HepG2 (cell line): Measurements from ENCODE around the gene IKZF2. TPM values are rescaled to one million over a fixed set of nuclear protein-coding genes. Genes with fewer than 3 reads are reported as not detected.
A peak's percentile ranks its signal among the peaks of the same experiment; 100 is the strongest.

Experiments
- BHLHE40 ChIP-seq: IDR thresholded peaks from 2 replicates; pipeline ENCODE4 v1.6.1; 2011; ENCODE audit warnings: low read length, improper control_type of control experiment
- ISX ChIP-seq: sonication (generic); formaldehyde crosslinking; conservative IDR thresholded peaks from 2 replicates; pipeline ENCODE4 v1.5.0; 2020; ENCODE audit warnings: missing genetic modification reagents
- MAZ ChIP-seq, 2 experiments: sonication (generic) in 1 of 2; formaldehyde crosslinking in 1 of 2; IDR thresholded peaks; 2 replicates each; pipeline versions ENCODE4 v1.5.0 to v1.6.1; 2012 to 2020; ENCODE audit warnings: low read depth in 2 of 2, mild to moderate bottlenecking in 2 of 2, borderline replicate concordance in 1 of 2, improper control_type of control experiment in 1 of 2, low read length in 1 of 2, missing genetic modification reagents in 1 of 2, moderate library complexity in 1 of 2
- NR2F2 ChIP-seq: IDR thresholded peaks from 2 replicates; pipeline ENCODE4 v1.6.1; 2012; ENCODE audit warnings: low read depth, inconsistent platforms, borderline replicate concordance
- PHF20 ChIP-seq: sonication (generic); formaldehyde crosslinking; IDR thresholded peaks from 2 replicates; pipeline ENCODE4 v1.5.0; 2020; ENCODE audit warnings: mild to moderate bottlenecking, missing genetic modification reagents
- SALL1 ChIP-seq: sonication (generic); formaldehyde crosslinking; IDR thresholded peaks from 2 replicates; pipeline ENCODE4 v1.8.0; 2022; ENCODE audit warnings: mild to moderate bottlenecking, missing genetic modification reagents
- ZNF225 ChIP-seq: sonication (generic); formaldehyde crosslinking; IDR thresholded peaks from 2 replicates; pipeline ENCODE4 v1.4.0; 2020; ENCODE audit warnings: mild to moderate bottlenecking, missing genetic modification reagents
- ZNF496 ChIP-seq: sonication (generic); formaldehyde crosslinking; IDR thresholded peaks from 2 replicates; pipeline ENCODE4 v1.8.1; 2023; ENCODE audit warnings: mild to moderate bottlenecking, moderate library complexity, missing genetic modification reagents; ENCODE audit not compliant: insufficient replicate concordance
- ZNF605 ChIP-seq: sonication (generic); formaldehyde crosslinking; IDR thresholded peaks from 2 replicates; pipeline ENCODE4 v1.8.0; 2022; ENCODE audit warnings: mild to moderate bottlenecking, missing genetic modification reagents
- ZNF720 ChIP-seq: sonication (generic); formaldehyde crosslinking; IDR thresholded peaks from 2 replicates; pipeline ENCODE4 v1.4.0; 2020; ENCODE audit warnings: missing genetic modification reagents
- polyA plus RNA-seq, 8 experiments: library from polyadenylated mRNA; depleted of rRNA in 3 of 8; stranded (reverse) in 7 of 8; unstranded in 1 of 8; fragments of >200 nt; fragmentation: Illumina TruSeq in 4 of 8; extraction: Trizol in 4 of 8; gene quantifications; 2 replicates each; pipeline versions ENCODE4 v1.2.1 to v1.2.3, GENCODE V29; 2011 to 2016; ENCODE audit warnings: low read depth in 4 of 8, missing spikeins in 1 of 8, mixed read lengths in 1 of 8; ENCODE audit not compliant: insufficient read depth in 1 of 8
- total RNA-seq, 5 experiments: library from RNA; depleted of rRNA; stranded (reverse); fragments of >200 nt; fragmentation: Illumina TruSeq; extraction: Trizol; gene quantifications; 2 replicates each; pipeline ENCODE4 v1.2.3, GENCODE V29; 2016; ENCODE audit warnings: low read depth in 1 of 5
- TF ChIP-seq, protein P1 (sequence below): sonication (generic); formaldehyde crosslinking; IDR thresholded peaks from 2 replicates; pipeline ENCODE4 v1.8.1; 2023; ENCODE audit warnings: mild to moderate bottlenecking, moderate library complexity, missing genetic modification reagents
- TF ChIP-seq, protein P2 (sequence below): sonication (generic); formaldehyde crosslinking; conservative IDR thresholded peaks from 2 replicates; pipeline ENCODE4 v1.4.0; 2020; ENCODE audit warnings: mild to moderate bottlenecking, missing genetic modification reagents, moderate library complexity
- TF ChIP-seq, protein P3 (sequence below): sonication (generic); formaldehyde crosslinking; IDR thresholded peaks from 2 replicates; pipeline ENCODE4 v1.4.0; 2020; ENCODE audit warnings: missing genetic modification reagents
- TF ChIP-seq, protein P4 (sequence below): sonication (generic); formaldehyde crosslinking; IDR thresholded peaks from 2 replicates; pipeline ENCODE4 v1.5.1; 2020; ENCODE audit warnings: missing genetic modification reagents, mild to moderate bottlenecking, borderline replicate concordance
- TF ChIP-seq, protein P5 (sequence below): sonication (generic); formaldehyde crosslinking; IDR thresholded peaks from 2 replicates; pipeline ENCODE4 v1.5.0; 2020; ENCODE audit warnings: mild to moderate bottlenecking, missing genetic modification reagents

IKZF2 gene
- total and polyA plus RNA-seq, 2 of the 13 experiments (the other 11 are each of a cell fraction or from before 2014, with no cell fraction given), result 0.18 to 0.86 TPM

DNA sequence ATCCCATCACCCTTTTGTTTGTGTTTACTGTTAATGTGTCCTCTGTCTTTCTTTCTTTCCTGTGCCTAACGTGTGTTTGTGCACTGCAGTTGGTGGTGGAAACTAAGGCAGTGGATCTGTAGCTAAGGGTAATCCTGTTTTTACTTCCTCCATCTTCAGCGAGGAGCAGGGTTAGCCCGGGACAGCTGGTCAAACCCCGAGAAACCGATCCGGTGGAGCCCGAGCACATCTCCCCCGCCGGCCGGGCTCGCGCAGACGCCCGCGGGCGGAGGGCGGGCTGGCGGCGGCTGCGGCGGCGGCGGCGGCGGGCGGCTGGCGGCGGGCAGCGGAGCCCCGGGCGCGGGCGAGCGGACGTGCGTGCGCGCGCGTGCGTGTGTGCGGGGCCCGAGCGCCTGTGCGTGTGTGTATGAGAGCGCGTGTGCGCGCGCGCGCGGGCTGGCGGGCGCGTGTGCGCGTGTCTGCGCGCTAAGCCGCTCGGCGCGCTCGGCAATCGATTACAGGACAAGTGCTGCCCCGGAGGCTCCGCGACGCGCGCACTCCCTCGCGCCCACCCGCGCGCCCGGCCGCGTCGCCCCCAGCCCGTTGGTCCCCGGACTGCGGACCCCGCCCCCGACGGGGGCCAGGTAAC lies at the start of gene IKZF2 (continued):
- TF ChIP-seq MAZ (IDR thresholded peaks at IDR 0.05; ENCODE audit: borderline replicate concordance, low read depth, low read length) (peak; percentile 51; the same call in 1 of the 2 replicates), MAZ (CRISPR knock-in tag; IDR thresholded peaks at IDR 0.05; ENCODE audit: low read depth) (peak; percentile 87), ZNF496 (CRISPR knock-in tag) (no peak), ISX (CRISPR knock-in tag) (no peak), NR2F2 (no peak), ZNF720 (CRISPR knock-in tag) (no peak), ZNF225 (CRISPR knock-in tag) (peak; percentile 27; the same call in 1 of the 2 replicates), ZNF605 (CRISPR knock-in tag) (no peak), SALL1 (peak; percentile 57; the same call in 1 of the 2 replicates), BHLHE40 (peak; percentile 47), PHF20 (CRISPR knock-in tag) (no peak)
- TF ChIP-seq, protein P1, sequence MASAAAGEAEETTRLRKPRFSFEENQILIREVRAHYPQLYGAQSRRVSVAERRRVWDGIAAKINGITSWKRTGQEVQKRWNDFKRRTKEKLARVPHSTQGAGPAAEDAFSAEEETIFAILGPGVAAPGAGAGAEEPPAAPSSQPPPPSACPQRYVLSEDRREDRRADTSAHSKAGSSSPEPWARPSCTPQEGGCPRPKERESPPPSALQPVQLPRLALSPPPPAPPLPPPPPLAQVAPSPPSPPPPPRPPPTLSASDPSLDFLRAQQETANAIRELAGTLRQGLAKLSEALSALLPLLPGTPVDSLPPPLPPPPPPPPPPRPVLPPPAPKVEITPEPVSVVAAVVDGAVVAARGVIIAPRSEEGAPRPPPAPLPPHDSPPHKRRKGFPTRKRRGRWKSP (CRISPR knock-in tag), result peak; percentile 82
- TF ChIP-seq, protein P2, sequence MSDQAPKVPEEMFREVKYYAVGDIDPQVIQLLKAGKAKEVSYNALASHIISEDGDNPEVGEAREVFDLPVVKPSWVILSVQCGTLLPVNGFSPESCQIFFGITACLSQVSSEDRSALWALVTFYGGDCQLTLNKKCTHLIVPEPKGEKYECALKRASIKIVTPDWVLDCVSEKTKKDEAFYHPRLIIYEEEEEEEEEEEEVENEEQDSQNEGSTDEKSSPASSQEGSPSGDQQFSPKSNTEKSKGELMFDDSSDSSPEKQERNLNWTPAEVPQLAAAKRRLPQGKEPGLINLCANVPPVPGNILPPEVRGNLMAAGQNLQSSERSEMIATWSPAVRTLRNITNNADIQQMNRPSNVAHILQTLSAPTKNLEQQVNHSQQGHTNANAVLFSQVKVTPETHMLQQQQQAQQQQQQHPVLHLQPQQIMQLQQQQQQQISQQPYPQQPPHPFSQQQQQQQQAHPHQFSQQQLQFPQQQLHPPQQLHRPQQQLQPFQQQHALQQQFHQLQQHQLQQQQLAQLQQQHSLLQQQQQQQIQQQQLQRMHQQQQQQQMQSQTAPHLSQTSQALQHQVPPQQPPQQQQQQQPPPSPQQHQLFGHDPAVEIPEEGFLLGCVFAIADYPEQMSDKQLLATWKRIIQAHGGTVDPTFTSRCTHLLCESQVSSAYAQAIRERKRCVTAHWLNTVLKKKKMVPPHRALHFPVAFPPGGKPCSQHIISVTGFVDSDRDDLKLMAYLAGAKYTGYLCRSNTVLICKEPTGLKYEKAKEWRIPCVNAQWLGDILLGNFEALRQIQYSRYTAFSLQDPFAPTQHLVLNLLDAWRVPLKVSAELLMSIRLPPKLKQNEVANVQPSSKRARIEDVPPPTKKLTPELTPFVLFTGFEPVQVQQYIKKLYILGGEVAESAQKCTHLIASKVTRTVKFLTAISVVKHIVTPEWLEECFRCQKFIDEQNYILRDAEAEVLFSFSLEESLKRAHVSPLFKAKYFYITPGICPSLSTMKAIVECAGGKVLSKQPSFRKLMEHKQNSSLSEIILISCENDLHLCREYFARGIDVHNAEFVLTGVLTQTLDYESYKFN (CRISPR knock-in tag), result no peak
- TF ChIP-seq, protein P3, sequence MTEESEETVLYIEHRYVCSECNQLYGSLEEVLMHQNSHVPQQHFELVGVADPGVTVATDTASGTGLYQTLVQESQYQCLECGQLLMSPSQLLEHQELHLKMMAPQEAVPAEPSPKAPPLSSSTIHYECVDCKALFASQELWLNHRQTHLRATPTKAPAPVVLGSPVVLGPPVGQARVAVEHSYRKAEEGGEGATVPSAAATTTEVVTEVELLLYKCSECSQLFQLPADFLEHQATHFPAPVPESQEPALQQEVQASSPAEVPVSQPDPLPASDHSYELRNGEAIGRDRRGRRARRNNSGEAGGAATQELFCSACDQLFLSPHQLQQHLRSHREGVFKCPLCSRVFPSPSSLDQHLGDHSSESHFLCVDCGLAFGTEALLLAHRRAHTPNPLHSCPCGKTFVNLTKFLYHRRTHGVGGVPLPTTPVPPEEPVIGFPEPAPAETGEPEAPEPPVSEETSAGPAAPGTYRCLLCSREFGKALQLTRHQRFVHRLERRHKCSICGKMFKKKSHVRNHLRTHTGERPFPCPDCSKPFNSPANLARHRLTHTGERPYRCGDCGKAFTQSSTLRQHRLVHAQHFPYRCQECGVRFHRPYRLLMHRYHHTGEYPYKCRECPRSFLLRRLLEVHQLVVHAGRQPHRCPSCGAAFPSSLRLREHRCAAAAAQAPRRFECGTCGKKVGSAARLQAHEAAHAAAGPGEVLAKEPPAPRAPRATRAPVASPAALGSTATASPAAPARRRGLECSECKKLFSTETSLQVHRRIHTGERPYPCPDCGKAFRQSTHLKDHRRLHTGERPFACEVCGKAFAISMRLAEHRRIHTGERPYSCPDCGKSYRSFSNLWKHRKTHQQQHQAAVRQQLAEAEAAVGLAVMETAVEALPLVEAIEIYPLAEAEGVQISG (CRISPR knock-in tag), result no peak
- TF ChIP-seq, protein P4, sequence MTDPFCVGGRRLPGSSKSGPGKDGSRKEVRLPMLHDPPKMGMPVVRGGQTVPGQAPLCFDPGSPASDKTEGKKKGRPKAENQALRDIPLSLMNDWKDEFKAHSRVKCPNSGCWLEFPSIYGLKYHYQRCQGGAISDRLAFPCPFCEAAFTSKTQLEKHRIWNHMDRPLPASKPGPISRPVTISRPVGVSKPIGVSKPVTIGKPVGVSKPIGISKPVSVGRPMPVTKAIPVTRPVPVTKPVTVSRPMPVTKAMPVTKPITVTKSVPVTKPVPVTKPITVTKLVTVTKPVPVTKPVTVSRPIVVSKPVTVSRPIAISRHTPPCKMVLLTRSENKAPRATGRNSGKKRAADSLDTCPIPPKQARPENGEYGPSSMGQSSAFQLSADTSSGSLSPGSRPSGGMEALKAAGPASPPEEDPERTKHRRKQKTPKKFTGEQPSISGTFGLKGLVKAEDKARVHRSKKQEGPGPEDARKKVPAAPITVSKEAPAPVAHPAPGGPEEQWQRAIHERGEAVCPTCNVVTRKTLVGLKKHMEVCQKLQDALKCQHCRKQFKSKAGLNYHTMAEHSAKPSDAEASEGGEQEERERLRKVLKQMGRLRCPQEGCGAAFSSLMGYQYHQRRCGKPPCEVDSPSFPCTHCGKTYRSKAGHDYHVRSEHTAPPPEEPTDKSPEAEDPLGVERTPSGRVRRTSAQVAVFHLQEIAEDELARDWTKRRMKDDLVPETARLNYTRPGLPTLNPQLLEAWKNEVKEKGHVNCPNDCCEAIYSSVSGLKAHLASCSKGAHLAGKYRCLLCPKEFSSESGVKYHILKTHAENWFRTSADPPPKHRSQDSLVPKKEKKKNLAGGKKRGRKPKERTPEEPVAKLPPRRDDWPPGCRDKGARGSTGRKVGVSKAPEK, result no peak
- TF ChIP-seq, protein P5, sequence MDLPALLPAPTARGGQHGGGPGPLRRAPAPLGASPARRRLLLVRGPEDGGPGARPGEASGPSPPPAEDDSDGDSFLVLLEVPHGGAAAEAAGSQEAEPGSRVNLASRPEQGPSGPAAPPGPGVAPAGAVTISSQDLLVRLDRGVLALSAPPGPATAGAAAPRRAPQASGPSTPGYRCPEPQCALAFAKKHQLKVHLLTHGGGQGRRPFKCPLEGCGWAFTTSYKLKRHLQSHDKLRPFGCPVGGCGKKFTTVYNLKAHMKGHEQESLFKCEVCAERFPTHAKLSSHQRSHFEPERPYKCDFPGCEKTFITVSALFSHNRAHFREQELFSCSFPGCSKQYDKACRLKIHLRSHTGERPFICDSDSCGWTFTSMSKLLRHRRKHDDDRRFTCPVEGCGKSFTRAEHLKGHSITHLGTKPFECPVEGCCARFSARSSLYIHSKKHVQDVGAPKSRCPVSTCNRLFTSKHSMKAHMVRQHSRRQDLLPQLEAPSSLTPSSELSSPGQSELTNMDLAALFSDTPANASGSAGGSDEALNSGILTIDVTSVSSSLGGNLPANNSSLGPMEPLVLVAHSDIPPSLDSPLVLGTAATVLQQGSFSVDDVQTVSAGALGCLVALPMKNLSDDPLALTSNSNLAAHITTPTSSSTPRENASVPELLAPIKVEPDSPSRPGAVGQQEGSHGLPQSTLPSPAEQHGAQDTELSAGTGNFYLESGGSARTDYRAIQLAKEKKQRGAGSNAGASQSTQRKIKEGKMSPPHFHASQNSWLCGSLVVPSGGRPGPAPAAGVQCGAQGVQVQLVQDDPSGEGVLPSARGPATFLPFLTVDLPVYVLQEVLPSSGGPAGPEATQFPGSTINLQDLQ (CRISPR knock-in tag), result 0 out of 2 replicates have a peak, but pooled peaks have one; percentile 59
